Measurements from ENCODE around the gene CDH12. TPM values are rescaled to one million over a fixed set of nuclear protein-coding genes. Genes with fewer than 3 reads are reported as not detected.

The CDH12 gene
- total RNA-seq, 5 donors from 2014 or later (not counting 1 experiment from before 2014, with no cell fraction given): not detected

- H3K9me3 ChIP-seq: no peaks in the 10 kb centered on the region
- H3K4me3 ChIP-seq (ENCODE audit: control insufficient read depth in 1 of 2, extremely low read depth in 1 of 2, low read length in 1 of 2): no peak overlapping the region
- ATAC-seq (replicated peaks in 1 of 4) (no peak), DNase-seq (no peak)
- H3K36me3 ChIP-seq (ENCODE audit: control insufficient read depth in 2 of 2, extremely low read depth in 1 of 2, insufficient read depth in 1 of 2, low read length in 1 of 2): no peaks in the 10 kb centered on the region
- Mint-ChIP-seq H3K36me3 (no peaks in the 10 kb centered on the region), H3K9me3 (peaks cover 7 to 10% (median 8%) of the 10 kb centered on the region in 3 donors), H3K27ac (no peak overlapping the region), H3K4me3 (no peak overlapping the region), H3K4me1 (no peaks in the 10 kb centered on the region), H3K27me3 (no peaks in the 10 kb centered on the region)
- no peaks in the 10 kb centered on the region for H3K27me3 ChIP-seq (replicated peaks in 1 of 2; ENCODE audit: control insufficient read depth in 2 of 2, extremely low read depth in 1 of 2, insufficient read depth in 2 of 2, low read length in 1 of 2)
- no peak overlapping the region for H3K27ac ChIP-seq (ENCODE audit: low read length)
- CTCF ChIA-PET: no interaction called here
- H3K4me1 ChIP-seq (ENCODE audit: control insufficient read depth in 1 of 2, extremely low read depth in 1 of 2, insufficient read depth in 2 of 2, low read length in 2 of 2): no peaks in the 10 kb centered on the region
- POLR2A ChIA-PET: no interaction called here
- 14% methylated on average over 2 of the region's 8 CpGs for WGBS (ENCODE audit: insufficient coverage)
Measured at GRCh38 chr5:21919414-21920022, 933.6 kb downstream of the CDH12 start.

- Histone ChIP-seq H3K36me3 (ENCODE audit: control insufficient read depth in 2 of 2, extremely low read depth in 1 of 2, insufficient read depth in 1 of 2, low read length in 1 of 2) (no peaks in the 10 kb centered on the region), H3K4me1 (ENCODE audit: control insufficient read depth in 1 of 2, extremely low read depth in 1 of 2, insufficient read depth in 2 of 2, low read length in 2 of 2) (no peaks in the 10 kb centered on the region), H3K4me3 (ENCODE audit: control insufficient read depth in 1 of 2, extremely low read depth in 1 of 2, low read length in 1 of 2) (no peak overlapping the region), H3K9me3 (no peaks in the 10 kb centered on the region), H3K27me3 (replicated peaks in 1 of 2; ENCODE audit: control insufficient read depth in 2 of 2, extremely low read depth in 1 of 2, insufficient read depth in 2 of 2, low read length in 1 of 2) (no peaks in the 10 kb centered on the region), H3K27ac (ENCODE audit: low read length) (no peak overlapping the region)
- peaks cover 7 to 14% (median 8%) of the 10 kb centered on the region in 3 donors for H3K9me3 Mint-ChIP-seq
- DNase-seq: no peak
- WGBS (ENCODE audit: insufficient coverage): no CpG with 5 or more reads among the region's 2 CpGs
- H3K4me3 Mint-ChIP-seq: no peak overlapping the region
- H3K27ac Mint-ChIP-seq: no peak overlapping the region
- ATAC-seq (replicated peaks in 1 of 4): no peak
- ChIA-PET POLR2A (interaction anchor here in 1 of 2 donors (0.6 kb wide), 1 partner anchor 421 kb away, joined by 3 read pairs; no protein-coding TSS in a partner anchor), CTCF (no interaction called here)
- H3K36me3 Mint-ChIP-seq: no peaks in the 10 kb centered on the region
- no peaks in the 10 kb centered on the region for H3K27me3 Mint-ChIP-seq
- no peaks in the 10 kb centered on the region for H3K4me1 Mint-ChIP-seq
Measured at GRCh38 chr5:21918451-21918850, 934.7 kb downstream of the CDH12 start.

GRCh38 chr5:21910731-21911130, 942.4 kb downstream of the CDH12 start:
- no peak overlapping the region for H3K4me3 Mint-ChIP-seq
- POLR2A ChIA-PET: no interaction called here
- H3K36me3 Mint-ChIP-seq: no peaks in the 10 kb centered on the region
- CTCF ChIA-PET: no interaction called here
- peaks cover 0 to 21% (median 7%) of the 10 kb centered on the region in 3 donors for H3K9me3 Mint-ChIP-seq
- no peak for ATAC-seq (replicated peaks in 1 of 4)
- Histone ChIP-seq H3K4me1 (ENCODE audit: control insufficient read depth in 1 of 2, extremely low read depth in 1 of 2, insufficient read depth in 2 of 2, low read length in 2 of 2) (no peaks in the 10 kb centered on the region), H3K36me3 (ENCODE audit: control insufficient read depth in 2 of 2, extremely low read depth in 1 of 2, insufficient read depth in 1 of 2, low read length in 1 of 2) (no peaks in the 10 kb centered on the region), H3K9me3 (no peaks in the 10 kb centered on the region), H3K27me3 (replicated peaks in 1 of 2; ENCODE audit: control insufficient read depth in 2 of 2, extremely low read depth in 1 of 2, insufficient read depth in 2 of 2, low read length in 1 of 2) (no peaks in the 10 kb centered on the region), H3K27ac (ENCODE audit: low read length) (no peak overlapping the region), H3K4me3 (ENCODE audit: control insufficient read depth in 1 of 2, extremely low read depth in 1 of 2, low read length in 1 of 2) (no peak overlapping the region)
- DNase-seq: no peak
- H3K4me1 Mint-ChIP-seq: no peaks in the 10 kb centered on the region
- no peak overlapping the region for H3K27ac Mint-ChIP-seq
- H3K27me3 Mint-ChIP-seq: no peaks in the 10 kb centered on the region

GRCh38 chr5:21895766-21896350, 957.3 kb downstream of the CDH12 start:
- ChIA-PET CTCF (no interaction called here), POLR2A (no interaction called here)
- Histone ChIP-seq H3K27ac (ENCODE audit: low read length) (no peak overlapping the region), H3K4me3 (ENCODE audit: control insufficient read depth in 1 of 2, extremely low read depth in 1 of 2, low read length in 1 of 2) (no peak overlapping the region), H3K27me3 (replicated peaks in 1 of 2; ENCODE audit: control insufficient read depth in 2 of 2, extremely low read depth in 1 of 2, insufficient read depth in 2 of 2, low read length in 1 of 2) (no peaks in the 10 kb centered on the region), H3K36me3 (ENCODE audit: control insufficient read depth in 2 of 2, extremely low read depth in 1 of 2, insufficient read depth in 1 of 2, low read length in 1 of 2) (no peaks in the 10 kb centered on the region), H3K9me3 (no peaks in the 10 kb centered on the region), H3K4me1 (ENCODE audit: control insufficient read depth in 1 of 2, extremely low read depth in 1 of 2, insufficient read depth in 2 of 2, low read length in 2 of 2) (no peaks in the 10 kb centered on the region)
- no CpG with 5 or more reads among the region's 3 CpGs for WGBS (ENCODE audit: insufficient coverage)
- Mint-ChIP-seq H3K4me3 (no peak overlapping the region), H3K9me3 (peaks cover 3 to 13% (median 11%) of the 10 kb centered on the region in 3 donors), H3K4me1 (no peaks in the 10 kb centered on the region), H3K36me3 (no peaks in the 10 kb centered on the region), H3K27me3 (no peaks in the 10 kb centered on the region), H3K27ac (no peak overlapping the region)
- ATAC-seq (replicated peaks in 1 of 4) (no peak), DNase-seq (no peak)

GRCh38 chr5:21893161-21893560, 960.0 kb downstream of the CDH12 start:
- Histone ChIP-seq H3K4me1 (ENCODE audit: control insufficient read depth in 1 of 2, extremely low read depth in 1 of 2, insufficient read depth in 2 of 2, low read length in 2 of 2) (no peaks in the 10 kb centered on the region), H3K4me3 (ENCODE audit: control insufficient read depth in 1 of 2, extremely low read depth in 1 of 2, low read length in 1 of 2) (no peak overlapping the region), H3K27ac (ENCODE audit: low read length) (no peak overlapping the region), H3K36me3 (ENCODE audit: control insufficient read depth in 2 of 2, extremely low read depth in 1 of 2, insufficient read depth in 1 of 2, low read length in 1 of 2) (no peaks in the 10 kb centered on the region), H3K9me3 (no peaks in the 10 kb centered on the region), H3K27me3 (replicated peaks in 1 of 2; ENCODE audit: control insufficient read depth in 2 of 2, extremely low read depth in 1 of 2, insufficient read depth in 2 of 2, low read length in 1 of 2) (no peaks in the 10 kb centered on the region)
- CTCF ChIA-PET: no interaction called here
- Mint-ChIP-seq H3K27me3 (no peaks in the 10 kb centered on the region), H3K27ac (no peak overlapping the region), H3K4me3 (no peak overlapping the region), H3K9me3 (peaks cover 3 to 13% (median 8%) of the 10 kb centered on the region in 3 donors), H3K4me1 (no peaks in the 10 kb centered on the region), H3K36me3 (no peaks in the 10 kb centered on the region)
- no peak for ATAC-seq (replicated peaks in 1 of 4)
- POLR2A ChIA-PET: no interaction called here
- no peak for DNase-seq
- no CpG with 5 or more reads among the region's 2 CpGs for WGBS (ENCODE audit: insufficient coverage)

GRCh38 chr5:21889581-21889980, 963.6 kb downstream of the CDH12 start:
- WGBS (ENCODE audit: insufficient coverage): 100% methylated on average over 1 of the region's 1 CpG
- ATAC-seq (replicated peaks in 1 of 4) (no peak), DNase-seq (no peak)
- no peak overlapping the region for H3K27ac ChIP-seq (ENCODE audit: low read length)
- Mint-ChIP-seq H3K36me3 (no peaks in the 10 kb centered on the region), H3K4me1 (no peaks in the 10 kb centered on the region), H3K4me3 (no peak overlapping the region), H3K27ac (no peak overlapping the region), H3K9me3 (peaks cover 3 to 12% (median 4%) of the 10 kb centered on the region in 3 donors), H3K27me3 (no peaks in the 10 kb centered on the region)
- H3K36me3 ChIP-seq (ENCODE audit: control insufficient read depth in 2 of 2, extremely low read depth in 1 of 2, insufficient read depth in 1 of 2, low read length in 1 of 2): no peaks in the 10 kb centered on the region
- POLR2A ChIA-PET: no interaction called here
- H3K27me3 ChIP-seq (replicated peaks in 1 of 2; ENCODE audit: control insufficient read depth in 2 of 2, extremely low read depth in 1 of 2, insufficient read depth in 2 of 2, low read length in 1 of 2): no peaks in the 10 kb centered on the region
- no peaks in the 10 kb centered on the region for H3K4me1 ChIP-seq (ENCODE audit: control insufficient read depth in 1 of 2, extremely low read depth in 1 of 2, insufficient read depth in 2 of 2, low read length in 2 of 2)
- peaks cover 3% of the 10 kb centered on the region for H3K9me3 ChIP-seq
- CTCF ChIA-PET: no interaction called here
- H3K4me3 ChIP-seq (ENCODE audit: control insufficient read depth in 1 of 2, extremely low read depth in 1 of 2, low read length in 1 of 2): no peak overlapping the region

Measured in T-cell (primary cell).